Astrocyte of the cerebellum (primary cell): Measurements from ENCODE around the gene CC2D1A.

Source experiments
- DNase-seq: peaks from one replicate; pipeline ENCODE4 v3.0.0-alpha.2; 2011; ENCODE audit warnings: low read depth
- H3K4me3 ChIP-seq: 2 replicates; pipeline ENCODE4 v1.5.1; 2011; ENCODE audit warnings: mild to moderate bottlenecking, low read depth, low read length, moderate library complexity
- in situ Hi-C: cut with HindIII; loops from 2 replicates; pipeline ENCODE4 v1.10.0; 2017; ENCODE audit warnings: low sequenced_read_pairs
- TF ChIP-seq, protein P1 (sequence below): IDR thresholded peaks from 2 replicates; pipeline ENCODE4 v1.5.1; 2012; ENCODE audit warnings: low read length, low read depth, moderate library complexity, mild to moderate bottlenecking; ENCODE audit errors: missing control alignments

Gene CC2D1A

GRCh38 chr19:13870873-13871272, 35.1 kb upstream of the CC2D1A start:
- in situ Hi-C loops = no loop called here
- DNase-seq = no peak
- no peak overlapping the region for H3K4me3 ChIP-seq
- TF ChIP-seq, protein P1, sequence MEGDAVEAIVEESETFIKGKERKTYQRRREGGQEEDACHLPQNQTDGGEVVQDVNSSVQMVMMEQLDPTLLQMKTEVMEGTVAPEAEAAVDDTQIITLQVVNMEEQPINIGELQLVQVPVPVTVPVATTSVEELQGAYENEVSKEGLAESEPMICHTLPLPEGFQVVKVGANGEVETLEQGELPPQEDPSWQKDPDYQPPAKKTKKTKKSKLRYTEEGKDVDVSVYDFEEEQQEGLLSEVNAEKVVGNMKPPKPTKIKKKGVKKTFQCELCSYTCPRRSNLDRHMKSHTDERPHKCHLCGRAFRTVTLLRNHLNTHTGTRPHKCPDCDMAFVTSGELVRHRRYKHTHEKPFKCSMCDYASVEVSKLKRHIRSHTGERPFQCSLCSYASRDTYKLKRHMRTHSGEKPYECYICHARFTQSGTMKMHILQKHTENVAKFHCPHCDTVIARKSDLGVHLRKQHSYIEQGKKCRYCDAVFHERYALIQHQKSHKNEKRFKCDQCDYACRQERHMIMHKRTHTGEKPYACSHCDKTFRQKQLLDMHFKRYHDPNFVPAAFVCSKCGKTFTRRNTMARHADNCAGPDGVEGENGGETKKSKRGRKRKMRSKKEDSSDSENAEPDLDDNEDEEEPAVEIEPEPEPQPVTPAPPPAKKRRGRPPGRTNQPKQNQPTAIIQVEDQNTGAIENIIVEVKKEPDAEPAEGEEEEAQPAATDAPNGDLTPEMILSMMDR = no peak

- TF ChIP-seq, protein P1 = no peak
Observed at GRCh38 chr19:13872339-13872694, 33.7 kb upstream of the CC2D1A start.

GRCh38 chr19:13872695-13873389, 33.2 kb upstream of the CC2D1A start:
- in situ Hi-C loops = no loop called here
- TF ChIP-seq, protein P1 = peak; percentile 12
- H3K4me3 ChIP-seq = peak overlapping the region; percentile 24
- no peak for DNase-seq

More at GRCh38 chr19:13872339-13872694, 33.7 kb upstream of the CC2D1A start:
- in situ Hi-C loops = no loop called here
- H3K4me3 ChIP-seq = no peak overlapping the region
- no peak for DNase-seq

DNA sequence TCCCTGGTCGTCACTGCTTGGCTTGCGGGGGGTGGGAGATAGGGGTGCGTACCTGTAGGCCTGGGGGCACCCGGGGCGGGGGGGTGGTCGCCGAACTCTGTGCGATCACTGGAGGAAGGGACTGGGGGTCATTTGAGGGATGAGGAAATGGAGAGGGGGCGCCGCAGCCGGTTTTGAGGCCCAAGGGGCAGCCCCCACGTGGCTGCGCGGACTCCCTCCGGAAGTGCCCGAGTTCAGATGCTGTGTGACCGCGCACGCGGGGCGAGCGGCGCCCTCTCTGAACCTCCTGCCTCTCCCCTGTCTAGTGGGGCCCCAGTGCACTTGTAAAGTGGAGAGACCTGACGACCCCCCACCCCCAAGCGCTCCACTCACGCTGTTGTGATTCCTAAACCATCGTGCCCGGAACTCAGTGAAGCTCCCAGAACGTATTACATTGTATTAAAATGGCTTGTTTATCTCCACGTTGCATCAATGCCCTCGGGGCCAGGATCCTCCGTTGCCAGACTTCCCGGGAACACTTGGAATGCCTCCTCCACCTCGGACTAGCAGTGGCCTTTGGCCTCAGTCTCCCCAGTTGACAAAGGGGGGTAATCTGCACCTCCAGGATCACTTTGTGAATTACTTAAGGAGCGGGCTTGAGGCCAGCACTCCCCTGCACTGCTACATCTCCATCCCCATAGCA, 32.0 kb upstream of the CC2D1A start:
- in situ Hi-C loops = no loop called here

DNA sequence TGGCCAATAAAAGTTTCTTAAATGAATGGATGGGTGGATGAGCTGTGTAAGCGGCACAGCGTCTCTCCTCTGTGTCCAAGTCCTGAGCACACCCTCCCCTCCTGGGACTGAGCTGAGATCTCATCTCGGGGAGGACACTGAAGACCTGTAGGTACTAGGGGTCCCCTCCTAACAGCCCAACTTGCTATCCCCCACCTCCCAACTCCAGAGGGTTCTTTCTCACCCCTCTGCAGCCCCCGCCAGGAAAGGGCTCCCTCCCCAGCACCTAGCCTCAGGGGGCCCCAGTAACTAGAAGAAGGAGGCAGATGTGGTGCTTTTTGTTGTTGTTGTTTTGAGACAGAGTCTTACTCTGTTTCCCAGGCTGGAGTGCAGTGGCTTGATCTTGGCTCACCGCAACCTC, 30.2 kb upstream of the CC2D1A start:
- TF ChIP-seq, protein P1 = no peak
- DNase-seq = no peak
- H3K4me3 ChIP-seq = no peak overlapping the region
- in situ Hi-C loops = no loop called here

More for the DNA sequence above, 32.0 kb upstream of the CC2D1A start:
- TF ChIP-seq, protein P1 = no peak
- no peak overlapping the region for H3K4me3 ChIP-seq
- no peak for DNase-seq

DNA sequence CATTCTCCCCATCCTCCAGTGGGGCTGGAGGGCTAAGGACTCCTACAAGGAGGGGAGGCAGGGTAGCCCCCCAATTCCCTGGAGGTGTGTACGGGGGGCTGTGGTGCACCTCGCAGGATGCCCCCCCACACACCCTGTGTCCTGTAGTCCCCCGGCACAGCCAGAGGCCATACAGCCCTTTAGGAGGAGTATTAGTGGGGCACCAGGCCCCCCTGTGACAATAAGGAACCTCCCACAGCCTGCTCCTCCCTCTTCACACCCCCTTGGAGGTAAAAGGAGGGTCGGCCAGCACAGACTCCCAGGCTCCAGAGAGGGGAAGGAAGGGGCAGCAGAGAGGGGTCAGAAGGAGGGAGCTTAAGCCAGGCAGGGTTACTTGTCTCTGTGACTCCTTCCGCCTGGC, 29.2 kb upstream of the CC2D1A start, which contains the start of gene NANOS3:
Gene NANOS3 (plus strand): TSS at position 301 of the 400 bp plus-strand sequence. CDS start 115 bp downstream, outside the sequence.
- in situ Hi-C loops = no loop called here
- DNase-seq = no peak
- H3K4me3 ChIP-seq = no peak within 1 kb of the TSS
- TF ChIP-seq, protein P1 = no peak
